ENCODE results near the gene MSANTD1. TPM values are rescaled to one million over a fixed set of nuclear protein-coding genes. Genes with fewer than 3 reads are reported as not detected.

MSANTD1 gene
- total RNA-seq, 2 donors from 2014 or later: 0.41 to 0.42 TPM

Other genes starting within 250 kb of the MSANTD1 start
- gene HTT-AS, start 174.6 kb upstream of the MSANTD1 start, total RNA-seq: not detected
- 10 to 100 TPM; 23.2 to 25.2 TPM for gene HTT, start 174.5 kb upstream of the MSANTD1 start, total RNA-seq
- 10 to 100 TPM; 13.3 to 16.6 TPM for gene RGS12, start 43.9 kb downstream of the MSANTD1 start, total RNA-seq
- under 1 TPM; 0.34 to 0.38 TPM for gene HGFAC, start 192.8 kb downstream of the MSANTD1 start, total RNA-seq
- 10 to 100 TPM; 21.5 to 38.2 TPM for gene DOK7, start 214.1 kb downstream of the MSANTD1 start, total RNA-seq

Measured in left cardiac atrium (tissue), 2 donors.